Caco-2 (cell line): ENCODE results near the gene ZNF609. TPM values are rescaled to one million over a fixed set of nuclear protein-coding genes. Genes with fewer than 3 reads are reported as not detected.
"Not testable (repeated sequence)": the region's sequence is repeated elsewhere in the genome, so short reads cannot be mapped to it uniquely, and the experiment has no call there.

Experiments used
- BruUV-seq: library from RNA; stranded (reverse); fragments of 400-500 nt; replicated peaks from 2 replicates; lab custom pipeline; 2021; lab: Mats Ljungman, UMichigan
- CTCF ChIA-PET: fragments of 300-600 bp; sonication (Branson Sonifier 250); formaldehyde crosslinking; loops from one replicate; lab custom pipeline; 2022; ENCODE audit warnings: antibody characterized with exemption; lab: Charles Lee
- POLR2A ChIA-PET: fragments of 300-600 bp; sonication (Branson Sonifier 250); formaldehyde crosslinking; loops from one replicate; lab custom pipeline; 2022; ENCODE audit warnings: antibody characterized with exemption; lab: Charles Lee
- DNase-seq, 2 experiments: peaks; one replicate each; pipeline versions ENCODE4 v3.0.0 to v3.0.0-alpha.2; 2020 to 2022
- H3K27me3 ChIP-seq: replicated peaks from 2 replicates; pipeline ENCODE4 v1.6.0; 2011; ENCODE audit warnings: low read length; ENCODE audit not compliant: control insufficient read depth, insufficient read depth
- H3K36me3 ChIP-seq: 2 replicates; pipeline ENCODE4 v1.5.1; 2011; ENCODE audit warnings: low read length; ENCODE audit not compliant: control insufficient read depth, insufficient read depth
- H3K4me1 ChIP-seq: fragments of 250-450 bp; sonication (Bioruptor Pico); 2 replicates; pipeline ENCODE4 v1.5.1; 2020; ENCODE audit warnings: mild to moderate bottlenecking
- H3K4me3 ChIP-seq: 2 replicates; pipeline ENCODE4 v1.5.1; 2011; ENCODE audit warnings: low read depth, mild to moderate bottlenecking, control low read depth, low read length
- H3K9me3 ChIP-seq: fragments of 250-450 bp; sonication (Bioruptor Pico); 2 replicates; pipeline ENCODE4 v1.5.1; 2020; ENCODE audit warnings: mild to moderate bottlenecking, moderate library complexity
- H3K27ac Mint-ChIP-seq: one replicate; pipeline ENCODE4 v1.8.0; 2022; ENCODE audit warnings: mixed read lengths; ENCODE audit not compliant: unreplicated experiment
- H3K27me3 Mint-ChIP-seq: one replicate; pipeline ENCODE4 v1.8.0; 2022; ENCODE audit warnings: mixed read lengths; ENCODE audit not compliant: insufficient read depth, unreplicated experiment
- H3K36me3 Mint-ChIP-seq: one replicate; pipeline ENCODE4 v1.8.0; 2022; ENCODE audit warnings: mild to moderate bottlenecking, mixed read lengths; ENCODE audit not compliant: insufficient read depth, unreplicated experiment
- H3K4me1 Mint-ChIP-seq: one replicate; pipeline ENCODE4 v1.8.0; 2022; ENCODE audit warnings: low read depth, mixed read lengths; ENCODE audit not compliant: unreplicated experiment
- H3K4me3 Mint-ChIP-seq: one replicate; pipeline ENCODE4 v1.8.0; 2022; ENCODE audit warnings: mild to moderate bottlenecking, moderate library complexity, mixed read lengths; ENCODE audit not compliant: unreplicated experiment
- H3K9me3 Mint-ChIP-seq: one replicate; pipeline ENCODE4 v1.8.0; 2022; ENCODE audit warnings: mixed read lengths; ENCODE audit not compliant: unreplicated experiment
- CTCF ChIP-seq, 2 experiments: fragments of 200-600 bp in 1 of 2; IDR thresholded peaks; 1 replicate in 1 of 2; 2 replicates in 1 of 2; pipeline versions ENCODE4 v1.5.1 to v1.8.0; 2011 to 2022; ENCODE audit warnings: antibody characterized with exemption in 1 of 2, control low read depth in 1 of 2, inconsistent platforms in 1 of 2, low read depth in 1 of 2, low read length in 1 of 2, mild to moderate bottlenecking in 1 of 2, moderate library complexity in 1 of 2; ENCODE audit not compliant: insufficient read depth in 1 of 2, severe bottlenecking in 1 of 2, unreplicated experiment in 1 of 2
- intact Hi-C: fragments of 100-400 bp; cut with micrococcal nuclease; formaldehyde crosslinking; loops from one replicate; pipeline ENCODE4 v1.10.0; 2022; ENCODE audit not compliant: unreplicated experiment
- total RNA-seq: library from RNA; stranded (reverse); gene quantifications from 2 replicates; pipeline ENCODE4 v1.2.3, GENCODE V29; 2022

Gene ZNF609
- total RNA-seq, 1 experiment from 2014 or later, result 30.1 TPM

GRCh38 chr15:64485796-64486195 lies 25.4 kb downstream of the ZNF609 start:
- Histone ChIP-seq H3K27me3 (no peaks in the 10 kb centered on the region), H3K9me3 (no peaks in the 10 kb centered on the region), H3K4me3 (no peak overlapping the region), H3K36me3 (no peaks in the 10 kb centered on the region), H3K4me1 (no peaks in the 10 kb centered on the region)
- Mint-ChIP-seq H3K36me3 (peaks cover 8% of the 10 kb centered on the region), H3K4me3 (no peak overlapping the region), H3K27ac (no peak overlapping the region), H3K4me1 (no peaks in the 10 kb centered on the region), H3K9me3 (no peaks in the 10 kb centered on the region), H3K27me3 (no peaks in the 10 kb centered on the region)
- ChIA-PET POLR2A (no interaction called here), CTCF (no interaction called here)
- DNase-seq, result no peak
- intact Hi-C loops, result no loop called here
- no peak for TF ChIP-seq CTCF (IDR thresholded peaks at IDR 0.05; ENCODE audit: insufficient read depth in 1 of 2, low read depth in 1 of 2, low read length in 1 of 2, severe bottlenecking in 1 of 2, unreplicated experiment in 1 of 2)
- BruUV-seq, result no TSS peak

GRCh38 chr15:64490598-64491259 lies 30.4 kb downstream of the ZNF609 start:
- Mint-ChIP-seq H3K27me3 (no peaks in the 10 kb centered on the region), H3K27ac (no peak overlapping the region), H3K9me3 (no peaks in the 10 kb centered on the region), H3K36me3 (peaks cover 9% of the 10 kb centered on the region), H3K4me3 (no peak overlapping the region), H3K4me1 (no peaks in the 10 kb centered on the region)
- BruUV-seq, result no TSS peak
- Histone ChIP-seq H3K9me3 (no peaks in the 10 kb centered on the region), H3K4me3 (no peak overlapping the region), H3K36me3 (no peaks in the 10 kb centered on the region), H3K27me3 (no peaks in the 10 kb centered on the region), H3K4me1 (no peaks in the 10 kb centered on the region)
- intact Hi-C loops, result no loop called here
- CTCF ChIA-PET, result no interaction called here
- POLR2A ChIA-PET, result no interaction called here
- DNase-seq, result no peak
- no peak for TF ChIP-seq CTCF (IDR thresholded peaks at IDR 0.05; ENCODE audit: insufficient read depth in 1 of 2, low read depth in 1 of 2, low read length in 1 of 2, severe bottlenecking in 1 of 2, unreplicated experiment in 1 of 2)

- no peak overlapping the region for H3K27ac Mint-ChIP-seq
- intact Hi-C loops, result no loop called here
- Histone ChIP-seq H3K27me3 (no peaks in the 10 kb centered on the region), H3K36me3 (no peaks in the 10 kb centered on the region; the same call in 1 of the 2 replicates), H3K9me3 (no peaks in the 10 kb centered on the region), H3K4me3 (no peak overlapping the region), H3K4me1 (no peaks in the 10 kb centered on the region)
- peaks cover 15% of the 10 kb centered on the region for H3K36me3 Mint-ChIP-seq
- no peaks in the 10 kb centered on the region for H3K27me3 Mint-ChIP-seq
- DNase-seq, result no peak
- H3K4me3 Mint-ChIP-seq, result no peak overlapping the region
- no TSS peak for BruUV-seq
- POLR2A ChIA-PET, result no interaction called here
- H3K4me1 Mint-ChIP-seq, result no peaks in the 10 kb centered on the region
- CTCF ChIA-PET, result no interaction called here
- TF ChIP-seq CTCF (IDR thresholded peaks at IDR 0.05; ENCODE audit: insufficient read depth in 1 of 2, low read depth in 1 of 2, low read length in 1 of 2, severe bottlenecking in 1 of 2, unreplicated experiment in 1 of 2), result no peak
- no peaks in the 10 kb centered on the region for H3K9me3 Mint-ChIP-seq
These were observed 33.3 kb downstream of the ZNF609 start for GRCh38 chr15:64493641-64494040.

- H3K36me3 Mint-ChIP-seq, result peaks cover 20% of the 10 kb centered on the region
- H3K9me3 Mint-ChIP-seq, intact Hi-C loops, H3K27me3 ChIP-seq, CTCF ChIA-PET, H3K4me1 Mint-ChIP-seq, H3K4me3 Mint-ChIP-seq, H3K4me1 ChIP-seq, H3K4me3 ChIP-seq, H3K27ac Mint-ChIP-seq, H3K36me3 ChIP-seq, POLR2A ChIA-PET, BruUV-seq, H3K9me3 ChIP-seq, H3K27me3 Mint-ChIP-seq, DNase-seq: not testable (repeated sequence)
These were observed 35.6 kb downstream of the ZNF609 start for GRCh38 chr15:64495968-64496367.
